GM19455 (cell line): ENCODE data around the gene NMNAT1.
"Not testable (repeated sequence)": the region's sequence is repeated elsewhere in the genome, so short reads cannot be mapped to it uniquely, and the experiment has no call there.

Experiments used
- ATAC-seq: cut with Tn5 transposase; IDR thresholded peaks from one replicate; pipeline ENCODE4 v1.9.1; 2021; ENCODE audit not compliant: unreplicated experiment

Gene NMNAT1

GRCh38 chr1:9942939-9943788 is at the start of gene NMNAT1, which contains the start of gene LZIC:
Gene NMNAT1 (plus strand): TSS chr1:9943475. CDS start chr1:9972074, 28,599 bp downstream.
Gene LZIC (minus strand): TSS chr1:9943391. CDS start chr1:9936619, 6,772 bp downstream.
- ATAC-seq, result peak; percentile 96

DNA sequence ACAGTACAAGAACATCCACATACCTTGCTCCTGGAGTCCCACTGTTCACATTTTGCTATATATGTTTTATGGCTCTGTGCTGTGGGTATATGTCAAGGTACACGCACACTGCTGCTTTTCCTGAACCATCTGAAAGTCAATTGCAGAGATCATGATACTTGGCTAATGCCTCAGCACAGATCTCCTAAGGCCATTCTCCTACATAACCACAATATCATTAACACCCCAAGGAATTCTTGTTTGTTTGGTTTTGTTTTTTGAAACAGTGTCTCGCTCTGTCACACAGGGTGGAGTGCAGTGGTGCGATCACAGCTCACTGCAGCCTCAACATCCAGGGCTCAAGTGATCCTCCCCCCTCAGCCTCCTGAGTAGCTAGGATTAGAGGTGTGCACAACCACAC is 49.2 kb upstream of the NMNAT1 start:
- ATAC-seq, result no peak

DNA sequence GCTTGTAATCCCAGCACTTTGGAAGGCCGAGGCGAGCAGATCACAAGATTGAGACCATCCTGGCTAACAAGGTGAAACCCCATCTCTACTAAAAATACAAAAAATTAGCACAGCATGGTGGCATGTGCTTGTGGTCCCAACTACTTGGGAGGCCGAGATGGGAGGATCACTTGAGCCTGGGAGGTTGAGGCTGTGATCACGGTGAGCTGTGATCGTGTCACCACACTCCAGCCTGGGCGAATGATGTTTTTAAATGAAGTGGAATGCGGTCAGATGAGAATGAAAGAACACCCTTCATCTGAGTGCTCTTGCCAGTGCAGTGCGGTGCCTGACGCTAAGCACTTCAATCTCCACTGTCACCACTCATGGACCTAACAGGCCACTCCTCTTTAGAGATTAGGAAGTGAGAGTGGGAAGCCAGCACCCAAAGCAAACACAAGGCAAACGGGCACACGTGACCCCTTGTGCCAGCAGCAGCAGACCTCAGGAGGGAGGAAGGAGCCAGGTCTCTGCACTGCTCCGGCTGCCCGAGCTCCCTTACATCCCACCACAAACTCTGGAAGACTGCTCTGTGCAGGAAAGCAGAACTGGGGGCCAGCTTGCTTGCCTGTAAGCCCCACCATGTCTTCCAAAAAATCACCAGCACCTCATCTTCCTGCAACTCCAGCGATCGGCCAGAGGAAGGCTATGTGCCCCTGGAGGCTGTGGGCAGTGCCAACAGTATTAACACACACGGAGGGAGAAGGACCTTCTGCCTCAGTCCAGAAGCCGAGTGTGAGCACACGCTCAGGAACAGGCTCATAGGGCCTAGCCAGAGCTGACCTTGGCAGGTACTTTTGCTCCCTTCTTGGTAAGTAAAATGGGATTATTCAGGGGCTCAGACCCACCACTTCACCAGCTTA is 42.9 kb upstream of the NMNAT1 start:
- no peak for ATAC-seq

GRCh38 chr1:9901148-9902059 is 41.9 kb upstream of the NMNAT1 start:
- no peak for ATAC-seq

DNA sequence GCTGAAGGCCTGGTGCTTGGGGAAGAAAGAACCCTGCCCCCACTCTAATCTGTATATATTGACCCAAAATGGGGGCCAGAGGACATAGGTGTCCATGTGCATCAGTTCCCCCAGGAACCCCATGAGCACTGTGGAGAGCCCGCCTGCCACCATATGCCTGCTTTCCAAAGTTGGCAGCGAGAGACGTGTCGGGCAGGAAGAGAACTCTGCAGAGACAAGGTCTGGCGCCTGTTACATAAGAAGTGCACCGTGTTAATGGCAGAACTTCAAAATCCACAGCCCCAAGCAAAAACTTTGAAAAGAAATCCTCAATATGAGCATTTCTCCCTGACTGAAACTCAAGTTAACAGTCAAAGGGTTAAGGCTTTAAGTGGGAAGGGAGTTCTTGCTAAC is 41.2 kb upstream of the NMNAT1 start:
- no peak for ATAC-seq

DNA sequence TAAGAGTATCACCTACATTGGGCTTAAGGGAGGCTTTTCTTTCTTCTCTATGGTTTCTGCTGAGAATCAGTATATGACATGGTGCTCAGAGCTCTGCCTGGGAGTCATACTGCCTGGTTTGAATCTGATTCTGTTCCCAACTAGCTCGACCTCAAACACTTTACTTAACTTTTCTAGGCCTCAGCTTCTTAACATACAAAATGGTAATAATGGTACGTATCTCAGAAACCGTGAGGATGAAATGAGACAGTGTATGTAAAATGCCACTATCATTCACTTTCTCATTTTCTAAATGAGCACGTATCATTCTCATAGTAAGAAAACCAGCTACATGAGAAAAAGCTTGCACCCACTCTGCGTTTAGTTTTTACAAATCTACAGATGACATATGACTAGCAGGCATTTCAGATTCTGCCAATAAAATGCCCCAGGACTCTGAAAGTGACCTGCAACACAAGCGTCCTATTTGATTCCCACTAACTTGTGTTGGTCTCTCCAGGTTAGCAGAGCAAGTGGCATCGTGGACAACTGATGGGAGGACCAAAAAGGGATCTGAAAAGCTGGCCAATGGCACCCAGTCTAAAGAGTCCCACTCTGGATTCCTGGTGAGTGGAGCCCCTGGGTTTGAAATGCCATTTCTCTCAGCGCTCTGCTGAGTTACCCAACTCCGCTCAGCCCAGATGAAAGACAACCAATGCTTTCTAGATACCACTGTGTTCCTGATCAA is 39.3 kb upstream of the NMNAT1 start:
- no peak for ATAC-seq

DNA sequence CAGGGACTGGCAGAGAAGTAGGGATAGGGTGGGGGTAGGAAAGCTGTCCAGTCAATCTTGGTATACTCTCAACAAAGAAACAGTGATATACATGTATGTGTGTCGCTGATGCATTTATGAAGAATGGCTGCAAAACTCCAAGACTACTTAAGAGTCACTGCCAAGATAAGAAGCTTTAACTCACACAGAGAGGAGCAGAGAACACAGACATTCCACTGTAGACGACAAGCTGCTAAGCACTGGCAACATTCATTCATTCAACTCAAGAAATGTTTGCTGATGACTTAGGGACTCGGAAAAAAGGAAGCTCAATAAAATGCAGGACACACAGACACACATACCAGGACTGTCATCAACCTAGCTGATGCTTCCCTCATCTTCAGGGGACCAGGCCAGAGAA is 38.7 kb upstream of the NMNAT1 start:
- no peak for ATAC-seq

GRCh38 chr1:9905010-9905409 is 38.3 kb upstream of the NMNAT1 start:
- ATAC-seq, result no peak

GRCh38 chr1:9906466-9906865 is 36.8 kb upstream of the NMNAT1 start:
- ATAC-seq, result no peak

DNA sequence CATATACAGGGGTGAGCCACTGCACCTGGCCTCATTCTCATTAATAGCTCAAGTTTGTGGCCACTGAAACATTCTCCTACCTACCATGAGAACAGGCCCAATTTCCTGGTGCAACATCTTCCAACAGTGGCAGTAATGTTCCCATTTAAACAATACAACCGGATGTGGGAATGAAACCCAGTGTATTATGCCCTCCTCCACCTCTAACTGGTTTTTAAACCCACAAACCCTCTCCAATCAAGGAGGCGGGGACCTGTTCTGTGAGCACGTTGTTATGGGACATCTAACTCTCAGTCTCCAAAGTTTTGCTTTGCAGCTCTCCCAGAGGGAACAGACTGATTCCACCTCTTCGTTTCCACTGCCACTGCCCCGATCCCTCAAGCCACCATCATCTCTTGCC is 35.8 kb upstream of the NMNAT1 start:
- ATAC-seq, result no peak

DNA sequence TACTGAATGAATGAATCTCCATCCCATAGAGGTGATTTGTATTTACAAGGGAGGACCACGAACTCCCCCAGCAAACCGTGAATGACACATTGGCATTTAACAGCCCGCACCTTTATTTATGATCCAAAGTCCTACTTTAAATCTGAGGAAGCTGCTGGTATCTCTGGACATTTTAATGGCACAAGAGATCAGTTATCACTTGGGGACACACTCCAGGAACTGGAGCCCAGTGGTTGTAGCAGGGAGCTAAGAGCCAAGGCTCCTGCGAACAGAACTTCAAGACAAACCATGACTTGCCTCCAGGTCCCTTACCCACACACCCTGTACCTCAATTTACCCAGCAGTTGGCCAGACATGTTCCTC is 34.4 kb upstream of the NMNAT1 start:
- no peak for ATAC-seq

DNA sequence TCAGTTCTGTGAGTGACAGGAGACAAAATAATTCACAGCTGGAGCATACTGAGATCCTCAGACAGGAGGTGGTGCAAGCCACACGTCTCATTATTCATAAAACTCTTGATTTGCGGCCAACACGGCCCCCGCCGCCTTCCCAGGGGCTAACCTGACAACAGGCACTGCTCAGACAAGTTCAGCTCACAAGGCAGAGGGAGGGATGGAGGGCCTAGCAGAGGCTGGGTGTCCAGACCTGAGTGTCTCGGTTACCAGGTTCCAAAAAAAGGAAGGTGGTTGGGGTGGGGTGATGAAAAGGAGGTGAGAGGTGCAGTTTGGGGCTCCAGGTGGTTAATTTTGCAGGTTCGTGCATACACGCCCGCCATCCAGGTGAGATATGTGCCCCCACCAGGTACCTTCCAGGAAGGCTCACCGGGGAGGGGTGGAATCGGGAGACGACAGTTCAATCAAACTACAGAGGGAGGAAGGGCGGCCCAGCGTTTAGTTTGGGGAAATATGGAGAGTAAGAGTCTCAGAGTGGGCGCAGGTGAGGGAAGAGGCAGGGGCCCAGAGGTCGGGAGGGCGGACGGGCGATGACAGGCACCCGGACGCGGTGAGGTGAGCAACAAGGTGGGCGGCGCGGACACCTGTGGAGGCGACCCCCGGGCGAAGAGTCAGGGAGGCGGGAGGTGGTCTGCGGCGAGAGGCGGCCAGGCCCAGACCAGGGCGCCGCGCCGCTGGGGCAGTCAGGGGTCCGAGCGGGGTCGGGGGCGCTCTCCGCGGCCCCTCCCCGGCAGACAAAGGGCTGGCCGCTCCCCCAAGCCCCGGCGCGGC is 33.8 kb upstream of the NMNAT1 start:
- ATAC-seq, result peak; percentile 5

GRCh38 chr1:9910076-9910422 is 33.2 kb upstream of the NMNAT1 start, which contains the start of gene CTNNBIP1:
Gene CTNNBIP1 (minus strand): TSS chr1:9910269. CDS start chr1:9872064, 38,205 bp downstream.
- ATAC-seq, result peak; percentile 71

DNA sequence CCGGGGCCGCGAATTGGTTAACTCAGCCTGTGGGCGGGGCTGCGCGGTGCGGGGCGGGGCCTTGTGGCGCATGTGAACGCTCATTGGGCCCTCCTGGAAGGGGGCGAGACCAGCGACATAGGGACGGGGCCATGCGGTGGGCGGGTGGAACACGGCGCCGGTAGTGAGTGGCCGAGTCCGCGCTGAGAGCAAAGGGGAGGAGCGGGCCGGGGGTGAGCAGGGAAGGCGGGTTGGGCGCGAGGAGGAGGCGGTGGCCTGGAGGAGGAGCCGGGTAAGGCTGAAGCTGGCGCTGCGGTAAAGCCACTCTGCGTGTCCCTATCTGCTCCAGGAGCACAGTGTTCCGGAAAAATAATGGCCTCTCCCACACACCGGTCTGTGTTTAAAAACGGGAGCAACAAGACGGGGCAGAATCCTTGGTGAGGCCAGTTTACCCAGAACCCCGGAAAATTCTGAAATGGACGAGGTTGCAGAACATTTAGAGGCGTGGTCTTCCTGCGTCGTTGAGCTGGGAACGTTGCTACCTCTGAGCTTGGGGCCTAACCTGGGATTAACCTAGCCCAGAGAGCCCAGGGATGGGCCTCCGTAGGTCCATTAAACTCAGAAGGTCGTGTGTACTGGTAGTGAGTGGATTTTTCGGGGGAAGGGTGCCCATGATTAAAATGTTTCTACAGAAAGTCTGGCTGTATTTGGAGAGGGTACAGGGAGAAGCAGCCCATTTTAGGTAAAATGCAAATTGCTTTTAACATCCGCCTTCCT is 32.7 kb upstream of the NMNAT1 start:
- peak; percentile 95 for ATAC-seq

DNA sequence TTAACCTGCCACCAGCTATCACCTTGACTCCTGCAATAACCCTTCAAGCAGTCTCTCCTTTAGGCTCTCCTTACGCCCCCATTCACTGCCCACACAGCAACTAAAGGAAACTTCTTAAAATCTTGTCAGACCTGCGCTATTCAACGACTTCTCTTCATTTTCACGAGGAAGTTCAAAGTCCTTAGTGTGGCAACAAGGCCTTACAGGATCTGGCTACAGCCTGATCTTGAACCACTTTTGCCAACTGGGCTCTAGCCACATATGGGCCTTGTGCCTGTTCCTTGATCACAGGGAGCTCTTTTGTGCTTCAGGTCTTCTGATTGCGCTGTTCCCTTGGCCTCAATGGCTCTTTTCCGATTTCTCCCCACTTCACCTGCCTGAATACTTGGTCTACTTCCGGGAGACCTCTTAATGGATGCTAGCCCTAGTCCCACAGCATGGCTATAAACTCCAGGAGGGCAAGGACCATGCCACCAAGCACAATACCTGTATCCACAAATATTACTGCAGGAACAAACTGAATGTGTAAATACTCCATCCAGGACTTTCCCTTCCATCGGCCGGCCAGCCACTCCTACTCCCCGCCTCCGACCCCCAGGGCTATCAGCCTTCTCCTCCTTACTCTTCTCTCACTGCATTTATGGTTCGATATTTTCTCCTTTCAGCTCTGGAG is 30.9 kb upstream of the NMNAT1 start:
- no peak for ATAC-seq

DNA sequence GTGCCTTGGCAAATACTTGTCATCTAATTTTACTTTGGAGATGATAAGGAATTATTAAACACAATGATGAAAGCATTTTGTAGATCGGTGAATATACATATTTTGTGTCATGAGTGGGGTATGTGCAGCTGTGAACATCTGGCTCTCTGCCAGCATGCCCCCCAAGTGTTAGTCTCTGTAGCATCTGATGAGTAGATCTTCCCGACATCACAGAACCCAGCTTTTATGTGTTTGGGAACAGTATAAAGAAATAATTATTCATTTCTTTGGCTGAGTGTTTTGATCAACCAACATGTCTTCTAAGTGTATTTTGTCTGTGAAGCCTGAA is 28.7 kb upstream of the NMNAT1 start:
- no peak for ATAC-seq

DNA sequence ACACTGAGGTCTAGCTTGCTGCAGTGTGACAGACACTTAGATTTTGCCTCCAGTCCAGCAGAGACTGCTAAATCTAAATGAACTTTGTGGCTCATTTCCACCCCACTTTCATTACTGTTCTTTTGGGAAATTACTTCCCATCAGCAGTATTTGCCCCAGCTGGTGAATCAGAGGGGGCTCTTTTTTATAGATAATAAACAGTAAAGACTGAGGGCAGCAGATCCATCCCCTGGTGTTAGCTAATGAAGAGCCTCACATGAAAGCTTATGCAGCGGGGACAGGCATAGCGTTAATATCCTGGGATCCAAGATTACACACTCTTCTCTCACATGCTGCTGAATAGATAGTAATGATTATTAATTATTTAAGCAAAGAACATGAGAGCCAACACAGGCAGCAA is 26.8 kb upstream of the NMNAT1 start:
- ATAC-seq, result no peak

- ATAC-seq, result not testable (repeated sequence)
Observed at GRCh38 chr1:9917495-9917894, 25.8 kb upstream of the NMNAT1 start.
